HG03039 (cell line): ENCODE data around the gene ADAMTS13.
"Not testable (repeated sequence)": the region's sequence is repeated elsewhere in the genome, so short reads cannot be mapped to it uniquely, and the experiment has no call there.

Experiments used
- ATAC-seq: cut with Tn5 transposase; IDR thresholded peaks from one replicate; pipeline ENCODE4 v1.9.1; 2021; ENCODE audit warnings: mild to moderate bottlenecking, moderate library complexity; ENCODE audit not compliant: unreplicated experiment

The ADAMTS13 gene

DNA sequence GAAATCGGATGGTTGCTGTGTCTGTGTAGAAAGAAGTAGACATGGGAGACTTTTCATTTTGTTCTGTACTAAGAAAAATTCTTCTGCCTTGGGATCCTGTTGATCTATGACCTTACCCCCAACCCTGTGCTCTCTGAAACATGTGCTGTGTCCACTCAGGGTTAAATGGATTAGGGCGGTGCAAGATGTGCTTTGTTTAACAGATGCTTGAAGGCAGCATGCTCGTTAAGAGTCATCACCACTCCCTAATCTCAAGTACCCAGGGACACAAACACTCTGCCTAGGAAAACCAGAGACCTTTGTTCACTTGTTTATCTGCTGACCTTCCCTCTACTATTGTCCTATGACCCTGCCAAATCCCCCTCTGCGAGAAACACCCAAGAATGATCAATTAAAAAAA, 30.7 kb upstream of the ADAMTS13 start:
- ATAC-seq: not testable (repeated sequence)

DNA sequence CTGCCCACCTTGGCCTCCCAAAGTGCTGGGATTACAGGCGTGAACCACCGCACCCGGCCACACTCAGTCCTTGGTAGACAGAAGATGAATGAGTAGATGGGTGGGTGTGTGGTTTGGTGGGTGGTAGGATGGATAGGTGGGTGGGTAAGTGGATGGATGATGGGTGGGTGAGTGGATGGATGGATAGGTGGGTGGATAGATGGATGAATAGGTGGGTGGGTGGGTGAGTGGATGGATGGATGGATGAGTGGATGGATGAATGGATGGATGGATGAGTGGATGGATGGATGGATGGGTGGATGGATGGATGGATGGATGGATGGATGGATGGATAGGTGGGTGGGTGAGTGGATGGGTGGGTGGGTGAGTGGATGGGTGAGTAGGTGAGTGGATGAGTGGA, 29.9 kb upstream of the ADAMTS13 start:
- ATAC-seq: not testable (repeated sequence)

DNA sequence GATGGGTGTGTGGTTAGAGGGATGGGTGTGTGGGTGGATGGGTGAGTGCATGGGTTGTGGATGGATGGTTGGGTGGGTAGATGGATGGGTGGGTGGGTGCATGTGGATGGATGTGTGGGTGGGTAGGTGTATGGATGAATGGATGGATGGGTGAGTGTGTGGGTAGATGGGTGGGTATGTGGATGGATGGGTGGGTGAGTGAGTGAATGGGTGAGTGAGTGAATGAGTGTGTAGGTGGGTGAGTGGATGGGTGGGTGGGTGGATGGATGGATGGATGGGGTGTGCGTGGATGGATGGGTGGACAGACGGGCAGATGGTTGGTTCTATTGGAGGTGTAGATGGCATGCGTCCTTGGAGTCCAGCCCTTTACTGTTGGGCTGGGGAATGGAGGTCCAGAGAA, 28.8 kb upstream of the ADAMTS13 start:
- no peak for ATAC-seq

DNA sequence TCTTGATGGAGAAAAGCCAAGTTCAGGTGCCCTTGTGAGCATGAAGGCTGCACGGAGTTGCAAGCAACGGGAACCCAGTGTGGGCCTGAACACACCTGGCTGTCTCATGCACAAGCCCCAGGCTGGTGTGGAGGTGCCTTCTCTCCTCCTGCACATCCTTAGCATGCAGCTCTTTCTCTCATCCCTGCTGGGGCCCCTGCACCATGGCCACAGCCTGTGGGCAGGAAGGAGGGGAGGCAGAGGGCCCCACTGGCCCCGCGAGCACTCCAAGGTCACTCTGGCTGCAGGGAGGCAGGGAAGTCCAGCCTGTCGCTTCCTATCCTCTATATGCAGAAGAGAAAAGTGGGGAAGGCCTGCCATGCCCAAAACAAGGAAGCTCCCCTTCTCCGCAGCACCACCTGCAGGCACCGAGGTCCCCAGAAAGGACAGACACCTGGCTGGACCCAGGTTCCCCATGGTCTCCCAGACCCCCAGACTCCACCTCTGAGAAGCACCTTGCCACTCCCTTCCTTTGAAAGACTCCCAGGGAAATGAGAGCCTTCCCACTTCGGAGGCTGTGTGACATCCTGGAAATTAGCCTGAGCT, 27.4 kb upstream of the ADAMTS13 start:
- no peak for ATAC-seq

DNA sequence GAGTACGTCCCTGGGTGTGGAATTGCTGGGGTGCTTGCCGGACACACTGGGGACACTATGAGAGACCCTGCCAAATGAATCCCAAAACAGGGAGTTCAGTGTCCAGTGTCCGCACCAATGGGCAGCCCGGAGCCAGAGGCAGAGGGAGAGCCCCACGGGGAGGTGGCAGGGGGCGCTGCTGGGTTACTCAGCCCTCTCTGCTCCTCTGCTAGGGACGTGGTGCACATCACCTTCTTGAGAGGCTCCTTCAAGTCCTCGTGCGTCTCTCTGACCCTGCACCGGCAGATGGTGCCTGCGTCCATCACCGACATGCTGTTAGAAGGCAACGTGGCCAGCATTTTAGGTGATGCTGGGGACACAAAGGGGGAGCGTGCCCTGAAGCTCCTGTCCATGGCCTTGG, 25.2 kb upstream of the ADAMTS13 start:
- no peak for ATAC-seq

DNA sequence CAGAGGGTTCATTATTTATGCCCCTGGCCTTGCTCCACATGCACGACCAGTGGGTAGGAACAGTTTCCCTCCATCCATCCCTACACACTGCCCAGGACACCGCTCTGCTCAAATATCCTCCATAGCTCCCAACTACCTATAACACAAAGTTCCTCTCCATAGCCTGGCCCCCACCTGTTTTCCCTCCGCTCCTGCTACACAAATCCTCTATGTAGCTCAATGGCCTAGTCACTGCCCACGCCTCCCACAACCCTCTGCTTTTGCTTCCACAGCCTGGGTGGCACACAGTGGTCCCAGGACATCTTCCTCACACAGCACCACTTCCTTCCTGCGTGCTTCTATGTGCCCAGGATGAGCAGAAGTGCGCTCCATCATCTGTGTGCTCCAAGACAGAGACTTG, 24.8 kb upstream of the ADAMTS13 start:
- no peak for ATAC-seq

DNA sequence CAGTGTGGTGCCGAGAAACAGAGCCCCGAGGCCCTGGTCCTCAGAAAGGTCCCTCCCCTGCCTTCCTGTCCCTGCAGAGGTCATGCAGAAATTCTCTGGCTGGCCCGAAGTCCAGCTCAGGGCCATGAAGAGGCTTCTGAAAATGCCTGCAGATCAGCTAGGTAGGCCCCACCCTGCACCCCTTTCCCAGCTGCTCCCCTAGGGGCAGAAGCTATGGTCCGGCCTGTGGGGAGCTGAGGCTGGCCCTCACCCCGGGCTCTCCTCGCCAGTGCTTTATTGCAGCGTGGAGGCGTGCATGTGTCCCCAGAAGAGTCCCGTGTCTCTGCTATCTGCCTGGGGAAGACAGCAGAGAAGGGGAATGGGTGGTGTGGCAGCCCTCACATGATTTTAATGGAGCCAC, 24.3 kb upstream of the ADAMTS13 start:
- ATAC-seq: no peak

DNA sequence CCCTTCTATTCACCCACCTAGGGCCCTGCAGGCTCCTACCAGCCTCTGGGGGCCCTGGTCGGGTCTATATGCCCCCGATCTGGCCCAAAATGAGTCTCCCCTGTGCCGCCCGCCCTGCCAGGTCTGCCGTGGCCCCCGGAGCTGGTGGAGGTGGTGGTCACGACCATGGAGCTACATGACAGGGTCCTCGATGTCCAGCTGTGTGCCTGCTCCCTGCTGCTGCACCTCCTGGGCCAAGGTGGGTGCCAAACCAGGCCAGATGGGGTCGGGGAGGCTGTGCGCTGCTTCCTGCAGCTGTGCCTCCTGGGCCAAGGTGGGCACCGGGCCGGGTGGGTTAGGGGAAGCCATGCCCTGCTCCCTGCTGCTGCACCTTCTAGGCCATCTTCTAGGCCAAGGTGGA, 21.9 kb upstream of the ADAMTS13 start:
- ATAC-seq: no peak

DNA sequence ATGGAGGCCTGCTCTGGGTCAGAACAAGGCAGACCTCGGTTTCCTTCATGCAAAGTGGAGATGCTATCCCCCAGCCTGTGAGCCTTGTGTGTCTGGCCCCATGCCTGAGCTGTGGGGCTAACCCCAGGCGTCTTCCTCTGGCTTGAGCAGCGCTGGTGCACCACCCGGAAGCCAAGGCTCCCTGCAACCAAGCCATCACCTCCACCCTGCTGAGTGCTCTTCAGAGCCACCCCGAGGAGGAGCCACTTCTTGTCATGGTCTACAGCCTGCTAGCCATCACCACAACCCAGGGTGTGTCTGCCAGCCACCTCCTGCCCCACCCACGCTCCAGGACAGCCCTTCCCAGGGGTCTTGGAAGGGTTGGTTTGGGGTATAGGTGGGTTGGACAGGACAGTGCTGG, 20.6 kb upstream of the ADAMTS13 start:
- ATAC-seq: no peak

DNA sequence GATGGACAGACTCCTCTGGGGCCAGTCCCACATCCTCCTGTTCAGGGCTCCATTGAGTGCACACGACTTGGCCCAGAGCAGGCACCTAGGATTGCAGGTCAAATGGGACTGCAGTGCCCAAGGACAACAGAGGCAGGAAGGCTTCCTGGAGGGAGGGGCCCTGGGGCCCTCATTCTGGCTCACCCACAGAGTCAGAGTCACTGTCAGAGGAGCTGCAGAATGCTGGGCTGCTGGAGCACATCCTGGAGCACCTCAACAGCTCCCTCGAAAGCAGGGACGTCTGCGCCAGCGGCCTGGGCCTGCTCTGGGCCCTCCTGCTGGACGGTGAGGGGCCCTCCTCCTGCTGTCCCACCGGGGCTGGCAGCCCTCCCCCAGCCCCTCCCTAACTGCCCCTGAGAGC, 19.5 kb upstream of the ADAMTS13 start:
- ATAC-seq: no peak

DNA sequence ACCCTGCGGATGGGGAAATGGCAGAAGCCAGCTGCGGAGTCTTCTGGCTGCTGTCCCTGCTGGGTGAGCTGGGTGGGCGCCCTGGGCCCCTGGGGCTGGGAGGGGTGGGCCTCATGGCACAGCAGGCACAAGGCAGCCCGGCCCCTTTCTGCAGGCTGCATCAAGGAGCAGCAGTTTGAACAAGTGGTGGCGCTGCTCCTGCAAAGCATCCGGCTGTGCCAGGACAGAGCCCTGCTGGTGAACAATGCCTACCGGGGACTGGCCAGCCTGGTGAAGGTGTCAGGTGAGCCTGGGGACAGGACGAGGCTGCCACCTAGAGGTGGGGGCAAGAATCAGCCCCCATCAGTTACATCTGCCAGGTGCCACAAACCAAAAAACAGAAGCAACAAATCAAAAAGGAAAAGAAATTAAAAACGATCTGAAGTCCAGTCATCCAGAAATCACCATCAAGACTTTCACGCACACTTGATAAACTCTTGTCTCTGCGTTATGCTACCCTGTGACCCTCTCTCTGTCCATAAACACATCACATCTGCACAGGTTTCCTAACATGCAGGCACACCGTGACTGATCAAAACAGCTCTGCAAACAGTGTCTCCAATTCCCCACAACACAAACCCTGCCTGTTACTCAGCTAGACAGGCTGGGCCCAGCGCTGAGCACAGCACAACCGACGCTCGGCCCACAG, 18.3 kb upstream of the ADAMTS13 start:
- no peak for ATAC-seq

DNA sequence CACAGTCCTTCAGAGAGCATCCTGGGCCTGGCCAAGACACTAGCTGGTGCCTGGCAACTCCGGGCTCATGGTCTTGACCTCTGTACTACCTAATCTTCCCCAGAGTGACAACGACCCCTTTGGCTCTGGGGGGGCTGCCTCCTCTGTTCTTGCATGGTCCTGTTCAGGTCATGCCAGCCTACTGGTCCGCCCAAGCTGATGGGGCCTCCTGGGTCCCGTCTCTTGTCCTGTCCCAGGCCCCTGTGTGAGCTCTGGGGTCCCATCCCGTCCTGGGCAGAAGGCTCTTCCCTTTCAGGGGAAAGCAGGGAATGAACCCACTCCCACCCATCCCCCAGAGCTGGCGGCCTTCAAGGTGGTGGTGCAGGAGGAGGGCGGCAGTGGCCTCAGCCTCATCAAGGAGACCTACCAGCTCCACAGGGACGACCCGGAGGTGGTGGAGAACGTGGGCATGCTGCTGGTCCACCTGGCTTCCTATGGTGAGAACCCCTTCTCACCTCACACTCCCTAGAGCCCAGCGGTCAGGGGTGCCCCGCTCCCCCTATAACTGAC, 17.6 kb upstream of the ADAMTS13 start:
- ATAC-seq: no peak

DNA sequence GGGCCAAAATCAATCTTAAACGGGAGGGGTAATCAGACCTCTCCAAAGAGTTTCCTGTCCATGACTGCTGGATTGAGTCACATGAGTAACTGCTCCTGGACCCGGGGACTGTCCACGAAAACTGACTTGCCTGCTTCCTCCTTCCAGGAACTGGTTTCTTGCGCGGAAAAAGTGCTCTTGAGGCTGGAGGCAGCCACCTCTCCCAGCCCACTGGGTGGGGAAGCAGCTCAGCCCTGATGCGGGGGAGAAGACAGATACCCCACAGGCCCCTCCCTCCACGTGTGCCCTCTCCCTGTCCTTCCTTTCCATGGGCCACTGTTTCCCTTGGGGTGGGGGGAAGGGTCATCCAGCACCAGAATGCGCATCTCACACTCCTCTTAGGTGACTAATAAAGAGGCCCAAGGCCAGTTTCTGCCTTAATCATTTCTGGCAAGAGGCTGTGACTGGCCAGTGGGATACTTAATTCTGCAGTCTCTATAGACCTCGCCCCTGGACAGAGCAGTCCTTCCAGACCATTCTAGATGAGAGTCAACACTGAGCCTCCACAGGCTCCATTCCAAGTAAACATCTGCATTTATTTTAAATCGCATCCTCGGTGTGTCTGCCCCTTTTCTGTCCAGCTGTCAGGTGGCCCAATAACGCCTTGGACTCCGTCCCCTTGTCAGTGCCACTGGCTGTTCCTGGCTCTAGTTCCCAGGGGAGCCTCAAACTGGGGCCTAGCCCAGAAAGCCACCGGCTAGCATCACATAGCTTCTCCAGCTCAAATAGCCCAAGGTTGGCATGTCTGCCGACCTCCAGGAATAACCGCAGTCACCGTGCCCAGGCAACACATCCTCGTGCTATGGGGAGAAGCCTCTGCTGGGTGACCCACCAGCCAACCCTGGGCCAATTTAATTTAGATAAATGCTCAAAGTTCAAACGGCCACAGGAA, 16.4 kb upstream of the ADAMTS13 start:
- ATAC-seq: no peak

DNA sequence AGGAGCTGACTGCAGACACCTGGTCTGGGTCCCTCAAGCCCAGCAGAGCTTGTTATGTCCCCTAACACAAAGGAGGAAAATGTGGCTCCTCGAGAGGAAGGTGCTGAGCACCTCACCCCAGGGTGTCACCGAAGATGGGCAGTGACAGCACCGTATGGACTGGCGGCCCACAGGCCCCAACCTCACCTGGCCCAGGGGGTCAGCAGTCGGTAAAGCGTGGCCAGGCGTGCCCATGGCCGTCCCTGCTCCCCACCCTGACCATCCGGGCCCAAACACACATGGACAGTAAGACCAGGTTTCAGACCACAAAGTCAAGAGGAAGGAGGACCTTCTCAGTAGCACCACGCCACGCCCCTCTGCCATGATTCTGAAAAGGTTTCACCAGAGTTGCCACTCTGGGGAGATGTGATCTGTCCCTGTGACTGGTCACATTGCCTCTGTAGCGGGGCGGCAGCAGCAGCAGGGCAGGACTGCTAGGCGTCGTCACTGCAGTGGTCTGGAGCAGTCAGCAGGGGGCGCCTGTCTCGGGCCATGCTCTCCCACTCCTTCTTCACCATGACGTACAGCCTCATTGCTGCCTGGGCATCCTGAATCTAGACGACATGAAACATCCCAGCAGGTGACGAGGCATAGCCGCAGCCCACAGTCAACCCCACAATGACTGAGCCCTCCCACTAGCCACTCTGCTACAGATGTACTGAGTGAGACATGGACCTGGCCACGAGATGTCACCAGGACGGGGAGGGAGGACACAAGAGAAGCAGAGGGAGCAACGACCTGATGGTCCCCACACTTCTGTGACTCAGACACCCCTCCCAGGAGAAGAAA, 15.5 kb upstream of the ADAMTS13 start:
- no peak for ATAC-seq

DNA sequence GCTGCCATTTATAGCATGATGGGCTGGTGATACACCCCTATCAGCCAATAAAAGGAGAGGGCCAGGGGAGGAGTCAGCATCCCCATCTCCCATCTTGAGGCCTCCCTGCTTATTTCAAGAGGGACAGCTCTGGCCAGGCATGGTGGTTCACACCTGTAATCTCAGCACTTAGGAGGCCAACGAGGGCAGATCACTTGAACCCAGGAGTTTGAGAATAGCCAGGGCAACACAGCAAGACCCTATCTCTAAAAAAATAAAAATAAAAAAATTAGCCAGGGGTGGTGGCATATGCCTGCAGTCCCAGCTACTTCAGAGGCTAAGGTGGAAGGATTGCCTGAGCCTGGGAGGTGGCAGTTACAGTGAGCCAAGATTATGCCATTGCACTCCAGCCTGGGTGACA, 14.1 kb upstream of the ADAMTS13 start:
- no peak for ATAC-seq

DNA sequence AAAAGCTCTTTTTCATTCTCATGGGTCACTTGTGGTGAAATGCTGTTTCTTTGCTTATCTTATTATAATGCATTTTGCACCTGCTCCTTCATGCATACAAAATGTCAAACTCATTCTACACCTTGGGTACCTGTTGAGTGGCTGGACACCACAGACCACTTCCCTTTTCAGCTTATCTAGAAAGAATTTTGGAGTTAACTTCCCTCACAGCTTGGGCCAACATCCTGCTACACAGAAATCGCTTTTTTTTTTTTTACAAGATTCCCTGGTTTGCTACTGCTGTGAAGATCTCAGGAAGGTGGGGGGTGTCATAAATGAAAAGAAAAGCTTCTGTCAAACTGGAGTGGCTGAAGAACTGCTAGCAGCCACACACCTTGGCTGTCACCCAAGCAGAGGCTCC, 7.0 kb upstream of the ADAMTS13 start:
- ATAC-seq: no peak

DNA sequence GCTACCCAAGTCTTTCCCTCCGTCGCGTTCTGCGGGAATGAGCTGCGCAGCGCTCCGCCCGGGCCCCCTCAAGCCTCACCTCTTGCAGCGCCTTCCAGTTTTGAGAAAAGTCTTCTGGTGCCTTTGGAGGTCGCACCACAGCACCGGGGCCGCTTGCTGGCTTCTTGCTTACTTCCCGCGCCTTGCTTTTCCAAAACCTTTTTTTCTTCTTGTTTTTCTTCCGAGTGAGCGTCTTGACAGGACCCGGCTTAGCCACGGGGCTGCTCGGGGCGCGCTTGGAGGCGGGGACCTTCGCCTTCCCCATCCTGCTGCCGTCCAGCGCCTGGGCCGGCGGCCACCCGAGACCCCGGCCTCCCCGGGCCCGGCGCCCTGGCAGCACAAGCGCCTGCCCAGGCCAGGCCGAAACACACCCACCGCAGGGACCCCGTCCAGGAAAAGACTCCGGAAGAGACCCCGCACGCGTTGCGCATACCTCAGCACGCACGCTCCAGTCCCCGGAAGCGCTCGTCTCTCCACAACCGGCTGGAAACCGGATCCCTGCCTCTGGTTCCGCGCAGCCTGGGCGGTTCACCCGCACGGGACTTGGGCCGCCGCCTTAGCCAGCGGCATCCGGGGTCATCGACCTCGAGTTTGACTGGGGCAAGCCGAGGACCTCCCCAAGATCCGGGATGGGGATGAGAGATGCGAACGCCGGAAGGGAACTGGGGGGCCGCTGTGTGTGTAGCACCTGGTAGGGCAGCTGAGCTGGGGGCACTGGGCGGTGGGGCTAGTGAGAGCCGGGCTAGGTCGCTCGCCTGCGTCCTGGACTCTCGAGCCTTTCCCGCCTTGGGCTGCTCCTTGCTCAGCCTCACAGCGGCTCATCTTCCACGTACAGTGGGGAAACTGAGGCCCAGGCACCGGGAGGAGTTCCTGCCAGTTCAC, 4.4 kb upstream of the ADAMTS13 start, which contains the start of gene REXO4:
Gene REXO4 (minus strand): TSS at position 470 of the 921 bp plus-strand sequence. CDS start 166 bp downstream, at position 304.
- ATAC-seq: peak; percentile 56

DNA sequence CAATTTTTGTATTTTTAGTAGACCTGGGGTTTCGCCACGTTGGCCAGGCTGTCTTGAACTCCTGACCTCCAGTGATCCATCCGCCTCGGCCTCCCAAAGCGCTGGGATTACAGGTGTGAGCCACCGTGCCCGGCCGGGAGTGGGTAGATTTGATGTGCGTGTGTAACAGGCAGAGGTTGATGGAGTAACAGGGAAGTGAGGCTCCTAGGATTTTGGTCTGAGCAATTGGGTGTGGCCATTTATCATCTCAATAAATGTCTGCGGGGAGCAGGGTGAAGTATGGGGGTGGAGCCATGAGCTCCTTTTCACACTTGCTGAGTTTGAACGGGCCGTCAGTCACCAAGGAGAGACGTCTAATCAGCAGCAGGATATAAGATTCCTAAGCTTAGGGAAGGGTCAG, 3.2 kb upstream of the ADAMTS13 start:
- no peak for ATAC-seq

DNA sequence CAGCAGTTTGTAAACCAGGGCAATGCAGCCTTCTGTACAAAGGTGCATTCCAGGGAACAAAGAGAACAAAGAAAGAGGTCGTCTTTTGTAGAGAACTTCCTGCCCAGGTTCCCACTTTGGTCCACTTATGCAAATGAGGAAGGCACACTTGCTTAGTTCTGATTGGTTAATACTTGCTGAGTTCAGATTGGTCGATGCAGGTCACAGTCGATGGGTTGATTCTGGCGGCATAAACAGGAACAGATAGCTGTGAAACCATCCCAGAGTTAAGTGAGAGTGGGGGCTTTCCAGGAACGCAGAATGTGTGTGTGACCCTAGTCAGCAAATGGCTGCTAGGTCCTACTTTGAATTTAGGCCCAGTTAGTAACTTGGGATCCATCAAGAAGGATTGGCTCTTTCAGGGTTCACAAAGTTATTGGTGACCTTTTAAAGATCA, 1.8 kb upstream of the ADAMTS13 start:
- ATAC-seq: no peak

DNA sequence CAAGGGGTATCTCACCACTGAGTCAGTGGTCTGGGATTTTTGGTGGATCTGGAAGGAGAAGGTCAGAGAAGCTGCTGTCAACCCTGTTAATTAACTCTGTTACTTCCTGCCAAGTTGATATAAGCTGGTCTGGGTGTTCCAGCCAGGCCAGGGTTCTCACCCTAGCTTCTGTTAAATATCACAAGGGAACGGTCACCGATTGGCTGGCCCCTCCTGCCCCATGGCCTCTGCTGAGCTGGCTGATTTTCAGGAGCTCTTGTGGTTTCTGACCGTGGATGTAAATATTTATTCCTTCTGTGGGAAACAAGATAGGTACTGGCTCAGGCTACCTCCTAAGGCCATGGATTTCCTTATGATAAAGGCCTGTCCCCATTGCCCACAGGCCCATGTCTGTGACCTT, 1.0 kb downstream of the ADAMTS13 start:
- ATAC-seq: no peak
